ENCODE data around the gene HELZ2.

The HELZ2 gene

GRCh38 chr20:63536997-63537524 lies 37.0 kb downstream of the HELZ2 start, which contains the start of gene PTK6:
Gene PTK6 (minus strand): TSS chr20:63537376. CDS start chr20:63537314, 62 bp downstream.
- DNase-seq = no peak

- DNase-seq = no peak
Observed at GRCh38 chr20:63536241-63536977, 37.6 kb downstream of the HELZ2 start.

GRCh38 chr20:63534831-63535651 lies 39.0 kb downstream of the HELZ2 start:
- no peak for DNase-seq

GRCh38 chr20:63534427-63534830 lies 39.6 kb downstream of the HELZ2 start:
- DNase-seq = no peak

GRCh38 chr20:63533871-63534393 lies 40.1 kb downstream of the HELZ2 start:
- DNase-seq = no peak

DNA sequence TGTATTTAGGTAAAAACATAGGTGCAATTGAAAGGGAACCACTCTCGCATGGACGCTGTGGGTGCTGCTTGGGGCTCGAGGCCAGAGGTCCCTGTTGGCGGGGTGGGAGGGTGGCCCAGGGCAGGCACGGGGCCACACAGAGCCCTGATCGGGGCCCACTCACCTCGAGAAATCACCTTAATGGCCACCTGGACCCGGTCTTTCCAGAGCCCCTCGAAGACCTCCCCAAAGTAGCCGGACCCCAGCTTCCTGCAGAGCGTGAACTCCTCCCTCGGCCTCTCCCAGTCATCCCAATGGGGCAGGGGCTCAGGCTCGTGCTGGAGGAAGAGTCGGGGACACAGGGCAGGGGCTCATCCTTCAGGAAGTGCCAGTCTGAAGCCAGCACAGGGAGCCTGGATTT lies 40.7 kb downstream of the HELZ2 start:
- no peak for DNase-seq

- no peak for DNase-seq
Observed at GRCh38 chr20:63532449-63532971, 41.5 kb downstream of the HELZ2 start.

GRCh38 chr20:63531686-63532448 lies 42.2 kb downstream of the HELZ2 start:
- DNase-seq = no peak

GRCh38 chr20:63530788-63531160 lies 43.3 kb downstream of the HELZ2 start:
- no peak for DNase-seq

GRCh38 chr20:63529861-63530787 lies 43.9 kb downstream of the HELZ2 start:
- no peak for DNase-seq

DNA sequence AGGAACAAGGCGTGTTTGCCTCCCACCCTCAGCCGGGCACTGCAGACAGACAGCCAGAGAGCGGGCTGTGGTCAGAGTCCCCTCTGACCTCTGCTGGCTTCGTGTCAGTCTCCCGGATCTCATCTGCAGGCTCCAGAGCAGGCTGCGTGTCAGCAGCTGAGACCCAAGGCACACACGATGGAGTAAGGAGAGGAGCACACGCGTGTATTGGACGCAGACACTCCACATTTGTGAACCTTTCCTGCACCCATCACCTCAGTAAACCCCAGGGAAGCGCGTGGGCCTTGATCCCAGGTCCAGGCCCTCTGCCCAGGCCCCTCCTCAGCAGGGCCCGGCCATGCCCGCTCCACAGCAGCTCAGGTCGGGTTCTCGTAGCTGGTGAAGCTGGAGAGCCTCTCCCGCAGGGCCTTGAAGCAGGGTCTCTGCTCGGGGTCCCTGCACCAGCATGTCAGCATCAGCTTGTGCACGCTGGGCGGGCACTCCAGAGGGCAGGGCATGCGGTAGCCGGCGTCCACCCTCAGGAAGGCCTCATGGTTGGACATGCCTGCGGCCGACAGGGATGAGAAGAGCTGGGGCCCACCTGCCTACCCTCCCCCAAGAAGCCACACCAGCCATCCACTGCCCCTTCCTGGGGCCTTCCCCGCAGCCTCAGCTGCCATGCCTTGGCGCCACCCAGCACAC lies 44.7 kb downstream of the HELZ2 start:
- no peak for DNase-seq

GRCh38 chr20:63527184-63527583 lies 46.9 kb downstream of the HELZ2 start:
- no peak for DNase-seq

DNA sequence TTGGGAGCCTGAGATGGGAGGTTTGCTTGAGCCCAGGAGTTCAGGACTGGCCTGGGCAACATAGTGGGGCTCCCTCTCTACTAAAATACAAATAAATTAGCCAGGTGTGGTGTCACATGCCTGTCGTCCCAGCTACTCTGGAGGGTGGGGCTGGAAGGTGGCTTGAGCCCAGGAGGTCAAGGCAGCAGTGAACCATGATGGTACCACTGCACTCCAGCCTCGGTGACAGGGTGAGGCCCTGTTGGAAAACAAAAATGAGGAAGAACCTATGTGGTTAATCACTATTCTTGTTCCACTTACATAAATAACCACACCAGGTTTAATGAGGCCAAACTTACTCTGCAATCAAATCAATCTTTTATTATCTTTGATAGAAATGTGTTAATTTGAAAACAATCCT lies 48.1 kb downstream of the HELZ2 start:
- DNase-seq = no peak

GRCh38 chr20:63525185-63525584 lies 48.9 kb downstream of the HELZ2 start:
- no peak for DNase-seq
